Kidney epithelial cell (primary cell): ENCODE data around the gene TNPO3. TPM values are rescaled to one million over a fixed set of nuclear protein-coding genes. Genes with fewer than 3 reads are reported as not detected.

ENCODE experiments used
- DNase-seq: peaks from one replicate; pipeline ENCODE4 v3.0.0-alpha.2; 2010; ENCODE audit warnings: low read depth
- H3K27me3 ChIP-seq: 2 replicates; pipeline ENCODE4 v1.6.0; 2011; ENCODE audit warnings: low read length; ENCODE audit not compliant: control insufficient read depth, insufficient read depth
- H3K36me3 ChIP-seq: 2 replicates; pipeline ENCODE4 v1.5.1; 2011; ENCODE audit warnings: low read length; ENCODE audit not compliant: control insufficient read depth, insufficient read depth
- H3K4me3 ChIP-seq: 2 replicates; pipeline ENCODE4 v1.5.1; 2011; ENCODE audit warnings: low read depth, mild to moderate bottlenecking, control low read depth, low read length
- CTCF ChIP-seq: IDR thresholded peaks from 2 replicates; pipeline ENCODE4 v1.5.1; 2011; ENCODE audit warnings: mild to moderate bottlenecking, moderate library complexity, low read length, control low read depth, inconsistent platforms; ENCODE audit not compliant: insufficient read depth, poor library complexity, severe bottlenecking
- total RNA-seq: library from RNA; depleted of rRNA; stranded (reverse); fragments of >200 nt; gene quantifications from 2 replicates; pipeline ENCODE4 v1.2.3, GENCODE V29; 2015

Gene TNPO3
- total RNA-seq, 1 donor from 2014 or later, result 50.8 TPM

- no peak for TF ChIP-seq CTCF
- Histone ChIP-seq H3K4me3 (no peak overlapping the region), H3K36me3 (no peaks in the 10 kb centered on the region), H3K27me3 (peaks cover 21% of the 10 kb centered on the region)
- DNase-seq, result no peak
Measured at GRCh38 chr7:128924707-128925588, 130.0 kb downstream of the TNPO3 start.

- TF ChIP-seq CTCF, result no peak
- Histone ChIP-seq H3K36me3 (no peaks in the 10 kb centered on the region), H3K4me3 (no peak overlapping the region), H3K27me3 (peaks cover 32% of the 10 kb centered on the region)
- no peak for DNase-seq
Measured at GRCh38 chr7:128923411-128923800, 131.5 kb downstream of the TNPO3 start.

GRCh38 chr7:128922496-128923410 lies 132.2 kb downstream of the TNPO3 start:
- TF ChIP-seq CTCF, result no peak

GRCh38 chr7:128921866-128922440 lies 133.0 kb downstream of the TNPO3 start:
- Histone ChIP-seq H3K4me3 (no peak overlapping the region), H3K27me3 (peaks cover 37% of the 10 kb centered on the region), H3K36me3 (no peaks in the 10 kb centered on the region)
- TF ChIP-seq CTCF, result no peak
- DNase-seq, result no peak

More at GRCh38 chr7:128922496-128923410, 132.2 kb downstream of the TNPO3 start:
- Histone ChIP-seq H3K27me3 (peaks cover 34% of the 10 kb centered on the region), H3K4me3 (no peak overlapping the region), H3K36me3 (no peaks in the 10 kb centered on the region)
- DNase-seq, result no peak

- no peak for DNase-seq
- Histone ChIP-seq H3K36me3 (no peaks in the 10 kb centered on the region), H3K27me3 (peaks cover 45% of the 10 kb centered on the region), H3K4me3 (no peak overlapping the region)
- no peak for TF ChIP-seq CTCF
Measured at GRCh38 chr7:128920913-128921582, 133.9 kb downstream of the TNPO3 start.
